ENCODE results near the gene PLCXD1.

PLCXD1 gene

GRCh38 chrX:281166-281999, at the start of gene PLCXD1:
Gene PLCXD1 (plus strand): TSS chrX:281381. CDS start chrX:284188, 2,807 bp downstream.
- no peak for TF ChIP-seq GATA3 (IDR thresholded peaks at IDR 0.05; ENCODE audit: low read depth, low read length)
- TF ChIP-seq GATA2 (IDR thresholded peaks at IDR 0.05; ENCODE audit: low read depth, low read length), result no peak

- no peak for TF ChIP-seq GATA3 (IDR thresholded peaks at IDR 0.05; ENCODE audit: low read depth, low read length)
- TF ChIP-seq GATA2 (IDR thresholded peaks at IDR 0.05; ENCODE audit: low read depth, low read length), result no peak
These were observed 30.2 kb upstream of the PLCXD1 start for GRCh38 chrX:250965-251364.

- no peak for TF ChIP-seq GATA2 (IDR thresholded peaks at IDR 0.05; ENCODE audit: low read depth, low read length)
These were observed 28.8 kb upstream of the PLCXD1 start for GRCh38 chrX:252244-252956.

GRCh38 chrX:252957-253291, 28.3 kb upstream of the PLCXD1 start:
- no peak for TF ChIP-seq GATA3 (IDR thresholded peaks at IDR 0.05; ENCODE audit: low read depth, low read length)
- TF ChIP-seq GATA2 (IDR thresholded peaks at IDR 0.05; ENCODE audit: low read depth, low read length), result no peak

GRCh38 chrX:253451-254297, 27.5 kb upstream of the PLCXD1 start:
- TF ChIP-seq GATA3 (IDR thresholded peaks at IDR 0.05; ENCODE audit: low read depth, low read length) (no peak), GATA2 (IDR thresholded peaks at IDR 0.05; ENCODE audit: low read depth, low read length) (no peak)

GRCh38 chrX:254630-255215, 26.5 kb upstream of the PLCXD1 start:
- TF ChIP-seq GATA2 (IDR thresholded peaks at IDR 0.05; ENCODE audit: low read depth, low read length), result no peak
- no peak for TF ChIP-seq GATA3 (IDR thresholded peaks at IDR 0.05; ENCODE audit: low read depth, low read length)

GRCh38 chrX:255923-256331, 25.3 kb upstream of the PLCXD1 start:
- TF ChIP-seq GATA2 (IDR thresholded peaks at IDR 0.05; ENCODE audit: low read depth, low read length) (no peak), GATA3 (IDR thresholded peaks at IDR 0.05; ENCODE audit: low read depth, low read length) (no peak)

GRCh38 chrX:257681-258289, 23.4 kb upstream of the PLCXD1 start:
- TF ChIP-seq GATA3 (IDR thresholded peaks at IDR 0.05; ENCODE audit: low read depth, low read length), result no peak
- TF ChIP-seq GATA2 (IDR thresholded peaks at IDR 0.05; ENCODE audit: low read depth, low read length), result no peak

GRCh38 chrX:258291-259040, 22.7 kb upstream of the PLCXD1 start:
- TF ChIP-seq GATA3 (IDR thresholded peaks at IDR 0.05; ENCODE audit: low read depth, low read length) (no peak), GATA2 (IDR thresholded peaks at IDR 0.05; ENCODE audit: low read depth, low read length) (no peak)

- TF ChIP-seq GATA2 (IDR thresholded peaks at IDR 0.05; ENCODE audit: low read depth, low read length) (no peak), GATA3 (IDR thresholded peaks at IDR 0.05; ENCODE audit: low read depth, low read length) (no peak)
These were observed 21.4 kb upstream of the PLCXD1 start for GRCh38 chrX:259692-260355.

- TF ChIP-seq GATA3 (IDR thresholded peaks at IDR 0.05; ENCODE audit: low read depth, low read length) (no peak), GATA2 (IDR thresholded peaks at IDR 0.05; ENCODE audit: low read depth, low read length) (no peak)
These were observed 19.8 kb upstream of the PLCXD1 start for GRCh38 chrX:261167-261918.

GRCh38 chrX:261919-262352, 19.2 kb upstream of the PLCXD1 start:
- TF ChIP-seq GATA2 (IDR thresholded peaks at IDR 0.05; ENCODE audit: low read depth, low read length) (no peak), GATA3 (IDR thresholded peaks at IDR 0.05; ENCODE audit: low read depth, low read length) (no peak)

Data from SH-SY5Y (cell line).